Spleen (tissue), 11 donors: ENCODE measurements around the gene SRP72. TPM values are rescaled to one million over a fixed set of nuclear protein-coding genes. Genes with fewer than 3 reads are reported as not detected.
"Not testable (repeated sequence)": the region's sequence is repeated elsewhere in the genome, so short reads cannot be mapped to it uniquely, and the experiment has no call there.

ENCODE experiments used
- DNase-seq: peaks from one replicate; pipeline ENCODE4 v3.0.0-alpha.2; 2020
- H3K27ac ChIP-seq, 8 donors: fragments of 200-600 bp; sonication (generic) in 7 of 8; 1 replicate in 4 of 8; 2 replicates in 4 of 8; pipeline versions ENCODE4 v1.5.0 to v1.8.0; 2016 to 2021; ENCODE audit warnings: inconsistent platforms in 4 of 8, mild to moderate bottlenecking in 4 of 8, moderate library complexity in 1 of 8
- H3K27me3 ChIP-seq, 7 donors: fragments of 200-600 bp; sonication (generic) in 6 of 7; replicated peaks in 1 of 7; 1 replicate in 4 of 7; 2 replicates in 3 of 7; pipeline versions ENCODE4 v1.5.0 to v1.8.0; 2016 to 2021; ENCODE audit warnings: inconsistent platforms in 3 of 7, mild to moderate bottlenecking in 1 of 7
- H3K36me3 ChIP-seq, 6 donors: fragments of 200-600 bp; sonication (generic) in 5 of 6; 1 replicate in 4 of 6; 2 replicates in 2 of 6; pipeline versions ENCODE4 v1.5.0 to v1.8.0; 2016 to 2021; ENCODE audit warnings: inconsistent platforms in 2 of 6
- H3K4me1 ChIP-seq, 6 donors: fragments of 200-600 bp; sonication (generic) in 5 of 6; 1 replicate in 3 of 6; 2 replicates in 3 of 6; pipeline versions ENCODE4 v1.5.0 to v1.8.0; 2016 to 2021; ENCODE audit warnings: inconsistent platforms in 3 of 6
- H3K4me3 ChIP-seq, 8 donors: fragments of 200-600 bp; sonication (generic) in 7 of 8; 1 replicate in 4 of 8; 2 replicates in 4 of 8; pipeline versions ENCODE4 v1.5.0 to v1.8.0; 2016 to 2021; ENCODE audit warnings: inconsistent platforms in 4 of 8, mild to moderate bottlenecking in 4 of 8, moderate library complexity in 2 of 8
- H3K9me3 ChIP-seq, 8 donors: fragments of 200-600 bp; sonication (generic) in 7 of 8; 1 replicate in 4 of 8; 2 replicates in 4 of 8; pipeline versions ENCODE4 v1.5.0 to v1.8.0; 2016 to 2021; ENCODE audit warnings: inconsistent platforms in 4 of 8
- POLR2A ChIP-seq, 3 donors: fragments of 450-650 bp; IDR thresholded peaks; one replicate each; pipeline ENCODE4 v1.5.1; 2017; ENCODE audit warnings: antibody characterized with exemption in 3 of 3, mild to moderate bottlenecking in 1 of 3
- POLR2AphosphoS5 ChIP-seq, 3 donors: sonication (generic); formaldehyde crosslinking; IDR thresholded peaks; one replicate each; pipeline ENCODE4 v1.5.1; 2017; ENCODE audit warnings: antibody characterized with exemption in 3 of 3
- WGBS, 5 donors: extraction: QIAGEN DNeasy Blood & Tissue Kit in 3 of 5; methylation state at CpG; one replicate each; pipeline versions ENCODE4 v1.1.5 to v1.1.7; 2013 to 2018; 5-methylcytosine and 5-hydroxymethylcytosine counted together
- intact Hi-C: fragments of 100-400 bp; cut with DNase I; formaldehyde crosslinking; loops from one replicate; pipeline ENCODE4 v1.15.0; 2023; ENCODE audit warnings: low total_unique reads
- polyA plus RNA-seq, 3 donors: library from polyadenylated mRNA; stranded (reverse); fragments of 200-250 nt; gene quantifications; one replicate each; pipeline ENCODE4 v1.2.1, GENCODE V29; 2013
- total RNA-seq, 7 donors: library from RNA; depleted of rRNA in 3 of 7; stranded (reverse); fragments of >200 nt in 3 of 7; fragmentation: NEBNext Ultra II Directional in 4 of 7; extraction: Animal tissue kit (Norgen Biotek cat#: 25700) in 4 of 7; gene quantifications; one replicate each; pipeline versions ENCODE4 v1.1.0 to v1.2.1, GENCODE V29; 2016 to 2021
- TF ChIP-seq, protein P1 (sequence below), 11 experiments: fragments of 200-600 bp in 7 of 11; fragments of 450-650 bp in 4 of 11; sonication (generic) in 4 of 11; IDR thresholded peaks in 8 of 11; conservative IDR thresholded peaks in 3 of 11; 1 replicate in 7 of 11; 2 replicates in 4 of 11; pipeline versions ENCODE4 v1.4.0 to v1.8.0; 2016 to 2021; ENCODE audit warnings: antibody characterized with exemption in 11 of 11, inconsistent platforms in 4 of 11, mild to moderate bottlenecking in 1 of 11
- donor health status: healthy with polysubstance abuse.
- donor health status: DM: no; HTN: no; CAD: no; lungs with moderate emphysema.
- donor health status: DM: no; HTN: no; CAD: no.
- donor health status: Bipolar disorder and iron deficiency.
- donor health status: healthy.
- donor health status: DM: no; HTN: no; CAD: no.
- donor health status: DM: yes; HTN: yes; CAD: no.

SRP72 gene
- total and polyA plus RNA-seq, 10 donors, result 30.1 to 97.7 (median 78.1) TPM

- peaks cover 0 to 32% (median 12%) of the 10 kb centered on the region in 6 donors for H3K4me1 ChIP-seq
- WGBS, 5 donors, result 79 to 98% (median 86%) methylated on average over 1 of the region's 1 CpG
- no peak overlapping the region for H3K4me3 ChIP-seq
These were observed 26.4 kb upstream of the SRP72 start for GRCh38 chr4:56440983-56441382.

DNA sequence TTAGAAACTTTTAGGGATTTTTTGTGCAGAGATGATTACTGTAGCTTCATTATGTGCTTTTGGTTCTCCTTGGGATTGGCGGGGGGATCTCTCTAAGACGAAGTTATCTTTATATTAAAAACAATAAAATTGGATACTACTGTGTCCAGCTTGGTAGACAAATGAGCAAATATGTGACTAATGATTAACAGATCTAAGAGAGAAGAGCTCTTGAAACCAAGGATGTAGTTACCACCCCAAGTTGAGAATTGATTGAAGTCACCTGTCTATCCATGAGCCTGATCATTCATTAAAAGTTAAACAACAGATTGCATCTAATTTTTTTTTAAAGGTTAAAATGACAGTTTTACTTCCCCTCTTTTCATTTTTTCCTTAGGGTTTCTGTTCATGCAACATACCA, 22.7 kb upstream of the SRP72 start:
- Histone ChIP-seq H3K4me1 (peaks cover 0 to 6% (median 0%) of the 10 kb centered on the region in 6 donors), H3K27me3 (no peaks in the 10 kb centered on the region), H3K9me3 (no peaks in the 10 kb centered on the region), H3K36me3 (peaks cover 0 to 67% (median 19%) of the 10 kb centered on the region in 6 donors), H3K4me3 (no peak overlapping the region), H3K27ac (no peak overlapping the region)
- TF ChIP-seq, protein P1, sequence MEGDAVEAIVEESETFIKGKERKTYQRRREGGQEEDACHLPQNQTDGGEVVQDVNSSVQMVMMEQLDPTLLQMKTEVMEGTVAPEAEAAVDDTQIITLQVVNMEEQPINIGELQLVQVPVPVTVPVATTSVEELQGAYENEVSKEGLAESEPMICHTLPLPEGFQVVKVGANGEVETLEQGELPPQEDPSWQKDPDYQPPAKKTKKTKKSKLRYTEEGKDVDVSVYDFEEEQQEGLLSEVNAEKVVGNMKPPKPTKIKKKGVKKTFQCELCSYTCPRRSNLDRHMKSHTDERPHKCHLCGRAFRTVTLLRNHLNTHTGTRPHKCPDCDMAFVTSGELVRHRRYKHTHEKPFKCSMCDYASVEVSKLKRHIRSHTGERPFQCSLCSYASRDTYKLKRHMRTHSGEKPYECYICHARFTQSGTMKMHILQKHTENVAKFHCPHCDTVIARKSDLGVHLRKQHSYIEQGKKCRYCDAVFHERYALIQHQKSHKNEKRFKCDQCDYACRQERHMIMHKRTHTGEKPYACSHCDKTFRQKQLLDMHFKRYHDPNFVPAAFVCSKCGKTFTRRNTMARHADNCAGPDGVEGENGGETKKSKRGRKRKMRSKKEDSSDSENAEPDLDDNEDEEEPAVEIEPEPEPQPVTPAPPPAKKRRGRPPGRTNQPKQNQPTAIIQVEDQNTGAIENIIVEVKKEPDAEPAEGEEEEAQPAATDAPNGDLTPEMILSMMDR (IDR thresholded peaks at IDR 0.05 in 8 of 11, conservative IDR thresholded peaks at IDR 0.05 in 3 of 11), result no peak
- no peak for TF ChIP-seq POLR2A (IDR thresholded peaks at IDR 0.05)
- no peak for TF ChIP-seq POLR2AphosphoS5 (IDR thresholded peaks at IDR 0.05)
- WGBS, 5 donors, result 91 to 99% (median 94%) methylated on average over 2 of the region's 2 CpGs
- DNase-seq, result no peak
- intact Hi-C loops, result no loop called here

More at GRCh38 chr4:56440983-56441382, 26.4 kb upstream of the SRP72 start:
- TF ChIP-seq POLR2A (IDR thresholded peaks at IDR 0.05) (no peak), POLR2AphosphoS5 (IDR thresholded peaks at IDR 0.05) (no peak)
- TF ChIP-seq, protein P1 (IDR thresholded peaks at IDR 0.05 in 8 of 11, conservative IDR thresholded peaks at IDR 0.05 in 3 of 11), result no peak
- Histone ChIP-seq H3K27ac (no peak overlapping the region), H3K9me3 (no peaks in the 10 kb centered on the region), H3K36me3 (peaks cover 0 to 35% (median 8%) of the 10 kb centered on the region in 6 donors), H3K27me3 (no peaks in the 10 kb centered on the region)
- DNase-seq, result no peak
- intact Hi-C loops, result no loop called here

GRCh38 chr4:56445699-56446098, 21.7 kb upstream of the SRP72 start:
- H3K36me3 ChIP-seq, result peaks cover 0 to 77% (median 21%) of the 10 kb centered on the region in 6 donors
- 76 to 96% (median 80%) methylated on average over 1 of the region's 1 CpG for WGBS, 5 donors
- intact Hi-C loops, result no loop called here

DNA sequence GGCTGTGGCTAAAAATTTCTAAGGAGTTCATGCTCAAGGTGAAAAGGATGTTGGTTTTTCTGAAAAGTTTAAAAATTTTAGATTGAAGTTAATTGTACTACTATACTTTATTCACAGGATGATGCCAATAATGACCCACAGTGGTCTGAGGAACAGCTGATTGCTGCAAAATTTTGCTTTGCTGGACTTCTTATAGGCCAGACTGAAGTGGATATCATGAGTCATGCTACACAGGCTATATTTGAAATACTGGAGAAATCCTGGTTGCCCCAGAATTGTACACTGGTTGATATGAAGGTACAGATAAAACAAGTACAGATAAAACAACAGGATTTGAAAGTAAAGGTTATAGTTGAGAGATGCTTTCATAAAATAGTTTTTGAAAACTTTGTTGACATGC, 19.1 kb upstream of the SRP72 start:
- no peak for DNase-seq
- Histone ChIP-seq H3K4me3 (no peak overlapping the region), H3K36me3 (peaks cover 0 to 84% (median 28%) of the 10 kb centered on the region in 6 donors), H3K27me3 (no peaks in the 10 kb centered on the region), H3K27ac (no peak overlapping the region), H3K4me1 (no peaks in the 10 kb centered on the region), H3K9me3 (no peaks in the 10 kb centered on the region)
- intact Hi-C loops, result no loop called here
- no peak for TF ChIP-seq POLR2A (IDR thresholded peaks at IDR 0.05)
- TF ChIP-seq, protein P1 (IDR thresholded peaks at IDR 0.05 in 8 of 11, conservative IDR thresholded peaks at IDR 0.05 in 3 of 11), result no peak
- no peak for TF ChIP-seq POLR2AphosphoS5 (IDR thresholded peaks at IDR 0.05)

More at GRCh38 chr4:56445699-56446098, 21.7 kb upstream of the SRP72 start:
- no peak for DNase-seq
- Histone ChIP-seq H3K4me3 (no peak overlapping the region), H3K27me3 (no peaks in the 10 kb centered on the region), H3K9me3 (no peaks in the 10 kb centered on the region), H3K27ac (no peak overlapping the region), H3K4me1 (no peaks in the 10 kb centered on the region)
- TF ChIP-seq POLR2A (IDR thresholded peaks at IDR 0.05) (no peak), POLR2AphosphoS5 (IDR thresholded peaks at IDR 0.05) (no peak)
- TF ChIP-seq, protein P1 (IDR thresholded peaks at IDR 0.05 in 8 of 11, conservative IDR thresholded peaks at IDR 0.05 in 3 of 11), result no peak

DNA sequence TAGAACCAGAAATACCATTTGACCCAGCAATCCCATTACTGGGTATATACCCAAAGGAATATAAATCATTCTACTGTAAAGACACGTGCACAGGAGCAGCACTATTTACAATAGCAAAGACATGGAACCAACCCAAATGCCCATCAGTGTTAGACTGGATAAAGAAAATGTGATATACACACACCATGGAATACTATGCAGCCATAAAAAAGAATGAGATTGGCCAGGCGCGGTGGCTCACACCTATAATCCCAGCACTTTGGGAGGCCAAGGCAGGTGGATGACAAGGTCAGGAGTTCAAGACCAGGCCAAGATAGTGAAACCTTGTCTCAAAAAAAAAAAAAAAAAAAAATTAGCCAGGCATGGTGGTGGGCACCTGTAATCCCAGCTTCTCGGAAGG, 17.9 kb upstream of the SRP72 start:
- H3K27ac ChIP-seq, intact Hi-C loops, H3K27me3 ChIP-seq, H3K9me3 ChIP-seq, H3K4me3 ChIP-seq, H3K4me1 ChIP-seq, DNase-seq: not testable (repeated sequence)
- peaks cover 0 to 92% (median 32%) of the 10 kb centered on the region in 6 donors for H3K36me3 ChIP-seq
- 94 to 99% (median 95%) methylated on average over 4 of the region's 4 CpGs for WGBS, 5 donors
